ENCODE results near the gene GIPC3. TPM values are rescaled to one million over a fixed set of nuclear protein-coding genes. Genes with fewer than 3 reads are reported as not detected.

Gene GIPC3
- total RNA-seq, 2 experiments from 2014 or later = 1.1 TPM

- peaks cover 20% of the 10 kb centered on the region for H3K4me1 ChIP-seq (ENCODE audit: insufficient read depth, low read length)
- CTCF ChIA-PET = no interaction called here
- Mint-ChIP-seq H3K27me3 (no peaks in the 10 kb centered on the region), H3K4me1 (ENCODE audit: low read depth) (no peaks in the 10 kb centered on the region), H3K9me3 (no peaks in the 10 kb centered on the region), H3K36me3 (ENCODE audit: low read depth) (no peaks in the 10 kb centered on the region), H3K4me3 (no peak overlapping the region), H3K27ac (no peak overlapping the region)
- peaks cover 0 to 7% of the 10 kb centered on the region in 2 experiments for H3K9me3 ChIP-seq (ENCODE audit: control insufficient read depth in 1 of 2, insufficient read depth in 1 of 2, low read length in 2 of 2)
- POLR2A ChIA-PET = no interaction called here
- H3K27ac ChIP-seq (ENCODE audit: low read depth in 1 of 2, low read length in 2 of 2) = no peak overlapping the region
- TF ChIP-seq CTCF (IDR thresholded peaks at IDR 0.05) = no peak
- peaks cover 0 to 3% of the 10 kb centered on the region in 2 experiments for H3K27me3 ChIP-seq (ENCODE audit: control insufficient read depth in 1 of 2, insufficient read depth in 2 of 2, low read length in 2 of 2)
- H3K36me3 ChIP-seq (ENCODE audit: insufficient read depth, low read length) = no peaks in the 10 kb centered on the region
- H3K4me3 ChIP-seq (ENCODE audit: low read length) = no peak overlapping the region
- ATAC-seq (ENCODE audit: poor library complexity) (no peak), DNase-seq (no peak)
- intact Hi-C loops (cut with DNase I, micrococcal nuclease) = no loop called here
These were observed 15.7 kb downstream of the GIPC3 start for GRCh38 chr19:3601021-3601420.

DNA sequence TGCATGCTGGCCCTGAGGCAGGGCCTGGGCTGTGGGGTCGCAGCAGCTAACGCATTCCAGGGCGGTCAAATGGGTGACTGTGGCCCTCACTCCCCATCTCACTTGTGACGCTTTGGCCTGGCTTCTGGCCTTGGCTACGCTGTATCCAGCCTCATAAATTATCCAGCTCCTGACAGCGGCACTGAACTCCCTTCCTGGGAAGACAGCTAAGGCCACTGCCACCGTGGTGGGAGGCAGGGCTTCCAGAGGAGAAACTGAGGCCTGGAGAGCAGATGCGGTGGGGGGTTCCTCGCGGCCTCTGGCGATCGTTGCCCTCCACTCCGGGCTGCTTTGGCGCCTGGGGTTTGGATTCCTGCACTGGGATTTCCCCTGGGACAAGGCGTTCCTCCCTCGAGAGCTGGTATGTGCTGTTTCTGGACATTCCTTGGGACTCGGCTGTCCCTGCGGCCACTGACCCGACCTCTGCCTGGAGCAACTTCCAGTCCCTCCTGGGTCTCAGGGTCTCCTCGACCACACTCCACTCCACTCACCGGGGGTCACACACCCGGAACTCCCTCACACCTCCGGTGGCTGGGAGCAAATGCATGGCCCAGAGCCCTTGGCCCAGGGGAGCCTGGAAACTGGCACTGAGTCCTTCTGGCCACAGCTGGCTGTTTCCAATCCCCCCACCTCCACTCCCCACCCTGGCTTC lies 18.0 kb downstream of the GIPC3 start:
- Histone ChIP-seq H3K4me3 (ENCODE audit: low read length) (no peak overlapping the region), H3K27ac (ENCODE audit: low read depth in 1 of 2, low read length in 2 of 2) (no peak overlapping the region), H3K9me3 (ENCODE audit: control insufficient read depth in 1 of 2, insufficient read depth in 1 of 2, low read length in 2 of 2) (peaks cover 0 to 16% of the 10 kb centered on the region in 2 experiments), H3K4me1 (ENCODE audit: insufficient read depth, low read length) (peaks cover 37% of the 10 kb centered on the region), H3K27me3 (ENCODE audit: control insufficient read depth in 1 of 2, insufficient read depth in 2 of 2, low read length in 2 of 2) (peaks cover 0 to 3% of the 10 kb centered on the region in 2 experiments), H3K36me3 (ENCODE audit: insufficient read depth, low read length) (no peaks in the 10 kb centered on the region)
- H3K4me3 Mint-ChIP-seq = no peak overlapping the region
- ChIA-PET CTCF (no interaction called here), POLR2A (no interaction called here)
- no peaks in the 10 kb centered on the region for H3K9me3 Mint-ChIP-seq
- no peak for DNase-seq
- H3K4me1 Mint-ChIP-seq (ENCODE audit: low read depth) = peaks cover 12% of the 10 kb centered on the region
- ATAC-seq (ENCODE audit: poor library complexity) = no peak
- intact Hi-C loops (cut with DNase I, micrococcal nuclease) = no loop called here
- no peak for TF ChIP-seq CTCF (IDR thresholded peaks at IDR 0.05)
- H3K27ac Mint-ChIP-seq = no peak overlapping the region
- H3K36me3 Mint-ChIP-seq (ENCODE audit: low read depth) = no peaks in the 10 kb centered on the region
- H3K27me3 Mint-ChIP-seq = no peaks in the 10 kb centered on the region

- H3K36me3 Mint-ChIP-seq (ENCODE audit: low read depth) = no peaks in the 10 kb centered on the region
- DNase-seq = no peak
- Histone ChIP-seq H3K27ac (ENCODE audit: low read depth in 1 of 2, low read length in 2 of 2) (no peak overlapping the region), H3K4me3 (ENCODE audit: low read length) (peak overlapping the region; percentile 49), H3K9me3 (ENCODE audit: control insufficient read depth in 1 of 2, insufficient read depth in 1 of 2, low read length in 2 of 2) (peaks cover 0 to 18% of the 10 kb centered on the region in 2 experiments), H3K4me1 (ENCODE audit: insufficient read depth, low read length) (peaks cover 40% of the 10 kb centered on the region), H3K36me3 (ENCODE audit: insufficient read depth, low read length) (no peaks in the 10 kb centered on the region), H3K27me3 (ENCODE audit: control insufficient read depth in 1 of 2, insufficient read depth in 2 of 2, low read length in 2 of 2) (peaks cover 0 to 3% of the 10 kb centered on the region in 2 experiments)
- POLR2A ChIA-PET = interaction anchor here (0.6 to 1.2 kb wide), 9 partner anchors 13 to 158 kb away, joined by 3 to 6 read pairs (median 4); partner anchors contain the start of genes MFSD12 and MRPL54
- H3K27ac Mint-ChIP-seq = no peak overlapping the region
- intact Hi-C loops (cut with DNase I, micrococcal nuclease) = no loop called here
- ATAC-seq (ENCODE audit: poor library complexity) = no peak
- peaks cover 14% of the 10 kb centered on the region for H3K4me1 Mint-ChIP-seq (ENCODE audit: low read depth)
- no peaks in the 10 kb centered on the region for H3K9me3 Mint-ChIP-seq
- H3K27me3 Mint-ChIP-seq = no peaks in the 10 kb centered on the region
- H3K4me3 Mint-ChIP-seq = peak overlapping the region; percentile 38
- no peak for TF ChIP-seq CTCF (IDR thresholded peaks at IDR 0.05)
- CTCF ChIA-PET = no interaction called here
These were observed 19.1 kb downstream of the GIPC3 start for GRCh38 chr19:3604227-3604986.

All from CD4-positive, alpha-beta T cell (primary cell).